RCC 7860 (cell line): ENCODE measurements around the gene RPS29.
"Not testable (repeated sequence)": the region's sequence is repeated elsewhere in the genome, so short reads cannot be mapped to it uniquely, and the experiment has no call there.

Source experiments
- DNase-seq: peaks from one replicate; pipeline ENCODE4 v3.0.0-alpha.2; 2015; ENCODE audit warnings: low spot score
- FAIRE-seq: peaks from 2 replicates; lab custom pipeline; 2012; peaks lifted over from hg19 to GRCh38; lab: Jason Lieb, UNC

RPS29 gene

GRCh38 chr14:49598485-49599300, 12.5 kb upstream of the RPS29 start, which contains the start of gene LRR1:
TSS of gene LRR1 (plus strand) at chr14:49598940. CDS start at chr14:49599021, 81 bp downstream.
- DNase-seq (peak; percentile 63), FAIRE-seq (no peak)

GRCh38 chr14:49598189-49598484, 12.0 kb upstream of the RPS29 start:
- FAIRE-seq: no peak
- no peak for DNase-seq

GRCh38 chr14:49594347-49595091, 8.3 kb upstream of the RPS29 start:
- DNase-seq (no peak), FAIRE-seq (no peak)

GRCh38 chr14:49593016-49593415, 6.8 kb upstream of the RPS29 start:
- FAIRE-seq (no peak), DNase-seq (no peak)

- DNase-seq (no peak), FAIRE-seq (no peak)
These were observed 3.2 kb upstream of the RPS29 start for GRCh38 chr14:49589387-49589786.

GRCh38 chr14:49586673-49587460, 687 bp upstream of the RPS29 start:
- FAIRE-seq (peak; percentile 58), DNase-seq (peak; percentile 77)

- FAIRE-seq, DNase-seq: not testable (repeated sequence)
These were observed 1.1 kb downstream of the RPS29 start for GRCh38 chr14:49584981-49585640.

- FAIRE-seq (no peak), DNase-seq (no peak)
These were observed 2.1 kb downstream of the RPS29 start for GRCh38 chr14:49584058-49584457.

- FAIRE-seq (no peak), DNase-seq (no peak)
These were observed 2.6 kb downstream of the RPS29 start for GRCh38 chr14:49583629-49584028.

- DNase-seq (no peak), FAIRE-seq (no peak)
These were observed 3.8 kb downstream of the RPS29 start for GRCh38 chr14:49582113-49582977.

- FAIRE-seq (no peak), DNase-seq (no peak)
These were observed 4.7 kb downstream of the RPS29 start for GRCh38 chr14:49581209-49582112.

- DNase-seq (no peak), FAIRE-seq (no peak)
These were observed 6.3 kb downstream of the RPS29 start for GRCh38 chr14:49579841-49580240.

GRCh38 chr14:49578141-49578540, 8.0 kb downstream of the RPS29 start:
- no peak for FAIRE-seq
- no peak for DNase-seq

- FAIRE-seq (no peak), DNase-seq (no peak)
These were observed 12.1 kb downstream of the RPS29 start for GRCh38 chr14:49574038-49574437.

GRCh38 chr14:49569281-49569680, 16.9 kb downstream of the RPS29 start:
- DNase-seq (no peak), FAIRE-seq (no peak)

GRCh38 chr14:49566714-49567113, 19.5 kb downstream of the RPS29 start:
- no peak for DNase-seq
- FAIRE-seq: no peak

- DNase-seq: no peak
- no peak for FAIRE-seq
These were observed 26.0 kb downstream of the RPS29 start for GRCh38 chr14:49559979-49560768.

- FAIRE-seq: no peak
These were observed 32.3 kb downstream of the RPS29 start for GRCh38 chr14:49553892-49554291.

More at GRCh38 chr14:49553892-49554291, 32.3 kb downstream of the RPS29 start:
- no peak for DNase-seq
